HG02981 (cell line): ENCODE results near the gene ANK2.
"Not testable (repeated sequence)": the region's sequence is repeated elsewhere in the genome, so short reads cannot be mapped to it uniquely, and the experiment has no call there.

Source experiments
- ATAC-seq: cut with Tn5 transposase; IDR thresholded peaks from one replicate; pipeline ENCODE4 v1.9.1; 2021; ENCODE audit warnings: mild to moderate bottlenecking, moderate library complexity; ENCODE audit not compliant: unreplicated experiment

The ANK2 gene

GRCh38 chr4:113183032-113183605, 133.7 kb downstream of the ANK2 start:
- ATAC-seq = no peak

DNA sequence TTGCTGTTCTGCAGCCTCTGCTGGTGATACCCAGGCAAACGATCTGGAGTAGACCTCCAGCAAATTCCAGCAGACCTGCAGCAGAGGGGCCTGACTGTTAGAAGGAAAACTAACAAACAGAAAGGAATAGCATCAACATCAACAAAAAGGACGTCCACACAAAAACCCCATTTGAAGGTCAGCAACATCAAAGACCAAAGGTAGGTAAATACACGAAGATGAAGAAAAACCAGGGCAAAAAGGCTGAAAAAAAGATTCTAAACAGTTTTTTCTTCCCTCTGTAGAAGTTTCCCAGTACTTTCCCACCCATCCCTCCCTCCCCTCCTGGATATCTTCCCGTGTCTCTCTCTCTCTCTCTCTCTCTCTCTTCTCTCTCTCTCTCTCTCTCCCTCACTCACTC, 136.8 kb downstream of the ANK2 start:
- ATAC-seq = not testable (repeated sequence)

DNA sequence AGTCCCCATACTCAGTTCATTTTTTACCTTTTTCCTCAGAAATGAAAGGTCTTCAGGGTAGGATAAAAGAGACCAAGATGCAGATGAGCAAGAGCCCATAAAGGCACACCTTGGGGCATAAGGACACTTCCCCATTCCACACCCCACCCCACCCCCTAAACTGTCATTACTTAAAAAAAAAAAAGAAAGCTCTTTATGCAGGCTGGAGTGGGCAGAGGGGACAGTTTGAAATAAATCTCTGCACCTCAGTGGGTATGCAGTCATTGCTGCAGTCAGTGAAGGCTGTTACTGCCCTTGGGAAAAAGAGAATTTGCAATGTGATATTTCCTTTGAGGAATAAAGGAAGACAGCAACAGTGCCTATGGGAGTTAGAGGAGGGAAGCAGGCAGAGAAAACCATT, 137.5 kb downstream of the ANK2 start:
- ATAC-seq = no peak

DNA sequence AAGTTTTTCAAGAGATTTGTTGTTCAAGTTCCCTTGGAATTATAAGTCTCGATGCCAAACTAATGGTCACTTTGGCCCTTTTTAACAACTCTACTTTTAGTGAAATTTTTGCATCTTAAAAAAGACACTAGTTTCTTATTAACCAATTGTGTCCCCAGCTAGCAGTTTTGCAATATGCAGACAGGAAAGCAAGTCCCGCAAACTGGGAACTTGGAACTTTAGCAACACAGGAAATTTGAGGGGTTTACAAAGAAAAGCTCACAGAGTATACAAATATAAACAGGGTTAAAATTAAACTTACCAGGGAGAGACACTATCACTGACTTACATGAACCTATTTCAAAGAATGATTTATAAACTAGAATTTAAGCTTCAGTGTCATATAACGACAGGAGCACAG, 137.9 kb downstream of the ANK2 start:
- no peak for ATAC-seq

DNA sequence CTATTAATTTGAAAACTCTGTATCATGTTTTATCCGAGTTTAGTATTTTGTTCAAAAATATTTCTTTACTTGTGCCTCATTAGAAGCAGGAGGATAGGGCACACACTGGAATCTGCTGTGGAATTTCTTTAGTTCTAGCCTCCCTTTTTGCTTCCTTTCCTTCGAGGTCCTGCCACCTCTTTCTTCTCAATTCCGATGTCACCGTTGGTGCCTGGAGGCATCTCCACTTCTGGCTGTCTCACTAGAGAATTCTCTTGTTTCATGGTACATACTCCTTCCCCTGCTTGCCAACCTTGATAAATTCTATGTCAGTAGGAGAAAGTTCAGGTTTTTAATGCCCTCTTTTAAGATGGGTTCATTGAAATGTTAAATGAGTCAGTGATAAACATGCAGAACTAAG, 140.1 kb downstream of the ANK2 start:
- ATAC-seq = no peak

DNA sequence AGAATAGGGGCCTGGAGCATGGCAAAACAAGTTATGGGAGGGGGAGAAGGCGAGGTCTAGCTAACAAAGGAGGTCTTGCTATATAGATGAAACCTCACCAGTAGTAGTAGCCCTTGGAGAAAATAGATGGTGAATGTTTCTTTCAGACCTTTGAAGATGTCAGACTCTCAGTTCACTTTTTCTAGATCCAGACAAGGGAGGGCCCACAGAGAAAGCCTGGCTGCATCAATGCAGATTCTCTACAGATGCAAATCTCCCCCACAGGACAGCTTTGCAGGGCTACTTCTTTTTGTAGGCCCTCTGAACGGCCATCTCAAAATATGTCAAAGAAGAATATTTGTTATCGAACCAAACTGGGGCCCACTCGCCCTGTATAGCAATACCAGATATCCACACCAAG, 159.7 kb downstream of the ANK2 start:
- no peak for ATAC-seq

DNA sequence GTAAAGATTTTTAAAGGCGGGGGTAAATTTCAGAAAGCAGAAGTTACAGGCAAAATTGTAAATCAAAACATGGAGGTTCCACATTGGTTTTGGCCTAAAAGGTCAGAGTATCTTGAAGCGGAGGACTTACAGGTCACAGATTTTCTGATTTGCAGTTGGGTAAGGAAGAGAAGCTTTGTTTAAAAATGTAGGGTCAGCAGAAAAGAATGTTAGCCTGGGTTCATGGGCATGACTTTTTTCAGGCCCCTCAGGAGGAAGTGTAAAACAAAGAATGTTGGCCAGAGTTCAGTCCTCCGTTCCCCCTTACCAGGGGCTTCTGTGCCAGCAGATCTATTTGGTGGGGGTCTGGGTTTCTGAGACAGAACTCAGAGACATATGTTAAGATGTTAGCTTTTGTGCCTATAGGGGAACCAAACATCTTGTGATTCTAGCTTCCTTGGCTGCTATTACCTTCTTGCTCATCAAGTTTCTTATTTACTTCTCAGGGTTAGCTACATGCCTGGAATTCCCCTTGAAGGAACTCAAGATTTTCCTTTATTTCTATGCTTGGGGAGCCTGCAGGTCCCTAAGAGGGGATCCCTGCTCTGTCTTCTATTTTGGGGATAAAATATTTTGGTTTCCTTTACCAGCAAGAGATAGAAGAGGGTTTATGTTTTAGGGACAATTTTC, 160.3 kb downstream of the ANK2 start:
- ATAC-seq = no peak

DNA sequence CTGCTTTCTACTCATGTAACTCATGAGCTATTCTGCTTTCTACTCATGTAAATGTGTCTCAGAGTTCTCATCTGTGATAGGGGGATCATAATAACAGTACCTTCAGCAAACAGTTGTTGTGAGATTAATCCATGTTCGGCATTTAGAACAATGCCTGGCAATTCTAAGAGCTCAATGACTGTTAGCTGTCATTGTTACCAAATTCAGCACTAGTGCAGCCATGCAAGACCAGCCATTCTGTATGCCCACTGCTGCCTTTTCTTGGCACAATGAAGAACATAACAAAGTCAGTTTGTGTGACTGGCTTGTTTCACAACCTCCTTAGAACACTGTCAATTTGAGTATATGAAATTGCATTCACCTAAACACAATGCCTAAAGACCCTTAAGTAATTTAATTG, 163.2 kb downstream of the ANK2 start:
- no peak for ATAC-seq

GRCh38 chr4:113221990-113222389, 172.5 kb downstream of the ANK2 start:
- no peak for ATAC-seq

DNA sequence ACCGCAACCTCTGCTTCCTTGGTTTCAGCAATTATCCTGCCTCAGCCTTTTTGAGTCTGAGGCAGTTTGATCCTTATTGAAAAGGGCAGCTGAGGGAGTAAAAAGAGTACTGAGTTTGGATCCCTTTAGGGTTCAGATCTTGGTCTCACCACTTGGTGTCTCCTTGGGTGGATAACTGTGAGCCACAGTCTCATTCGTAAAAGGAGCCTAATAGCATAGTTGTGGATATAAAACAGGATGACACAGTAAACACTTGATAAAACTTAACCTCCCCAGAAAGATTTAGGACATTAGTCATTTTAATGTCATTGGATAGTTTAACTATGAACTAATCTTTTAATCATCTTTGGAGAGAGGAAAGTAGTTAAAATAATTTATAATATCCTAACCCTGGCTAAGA, 173.0 kb downstream of the ANK2 start:
- no peak for ATAC-seq

DNA sequence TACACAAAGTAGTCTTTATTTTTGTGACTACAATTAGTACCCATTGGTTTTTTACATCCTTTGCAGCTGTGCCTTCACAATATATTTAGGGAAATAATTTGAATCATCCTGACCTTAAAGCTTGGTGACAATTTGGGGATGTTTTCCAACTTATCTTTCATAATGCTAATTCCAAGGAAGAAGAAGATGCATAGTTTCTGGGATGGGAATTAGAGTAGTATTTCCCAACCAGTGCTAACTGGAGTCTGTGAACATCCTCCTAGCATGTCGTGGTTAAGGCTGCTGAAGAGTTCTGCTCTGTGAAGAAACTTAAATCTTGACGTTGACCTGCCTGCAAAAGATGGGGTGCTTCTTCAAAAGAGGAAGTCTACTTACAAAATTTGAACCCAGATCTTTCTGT, 173.5 kb downstream of the ANK2 start:
- ATAC-seq = no peak

- ATAC-seq = no peak
Observed at GRCh38 chr4:113232194-113232593, 182.7 kb downstream of the ANK2 start.

- ATAC-seq = no peak
Observed at GRCh38 chr4:113236916-113237315, 187.5 kb downstream of the ANK2 start.

- ATAC-seq = no peak
Observed at GRCh38 chr4:113243312-113243711, 193.9 kb downstream of the ANK2 start.

GRCh38 chr4:113244747-113245146, 195.3 kb downstream of the ANK2 start:
- ATAC-seq = not testable (repeated sequence)

GRCh38 chr4:113248320-113248719, 198.9 kb downstream of the ANK2 start:
- no peak for ATAC-seq

DNA sequence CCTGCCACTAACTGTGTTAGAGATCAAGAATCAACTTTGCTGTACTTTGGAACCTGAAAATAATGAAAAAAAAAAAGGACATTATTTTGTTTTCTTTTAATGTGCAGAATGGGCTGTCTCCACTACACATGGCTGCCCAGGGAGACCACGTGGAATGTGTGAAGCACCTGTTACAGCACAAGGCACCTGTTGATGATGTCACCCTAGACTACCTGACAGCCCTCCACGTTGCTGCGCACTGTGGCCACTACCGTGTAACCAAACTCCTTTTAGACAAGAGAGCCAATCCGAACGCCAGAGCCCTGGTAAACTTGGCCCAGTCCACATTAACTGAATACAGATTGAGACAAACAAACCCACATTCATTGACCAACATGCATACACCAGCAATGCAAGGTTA, 206.2 kb downstream of the ANK2 start:
- ATAC-seq = no peak

GRCh38 chr4:113256946-113257345, 207.5 kb downstream of the ANK2 start:
- ATAC-seq = no peak

GRCh38 chr4:113260688-113261087, 211.2 kb downstream of the ANK2 start:
- ATAC-seq = no peak

GRCh38 chr4:113263274-113263673, 213.8 kb downstream of the ANK2 start:
- ATAC-seq = no peak

DNA sequence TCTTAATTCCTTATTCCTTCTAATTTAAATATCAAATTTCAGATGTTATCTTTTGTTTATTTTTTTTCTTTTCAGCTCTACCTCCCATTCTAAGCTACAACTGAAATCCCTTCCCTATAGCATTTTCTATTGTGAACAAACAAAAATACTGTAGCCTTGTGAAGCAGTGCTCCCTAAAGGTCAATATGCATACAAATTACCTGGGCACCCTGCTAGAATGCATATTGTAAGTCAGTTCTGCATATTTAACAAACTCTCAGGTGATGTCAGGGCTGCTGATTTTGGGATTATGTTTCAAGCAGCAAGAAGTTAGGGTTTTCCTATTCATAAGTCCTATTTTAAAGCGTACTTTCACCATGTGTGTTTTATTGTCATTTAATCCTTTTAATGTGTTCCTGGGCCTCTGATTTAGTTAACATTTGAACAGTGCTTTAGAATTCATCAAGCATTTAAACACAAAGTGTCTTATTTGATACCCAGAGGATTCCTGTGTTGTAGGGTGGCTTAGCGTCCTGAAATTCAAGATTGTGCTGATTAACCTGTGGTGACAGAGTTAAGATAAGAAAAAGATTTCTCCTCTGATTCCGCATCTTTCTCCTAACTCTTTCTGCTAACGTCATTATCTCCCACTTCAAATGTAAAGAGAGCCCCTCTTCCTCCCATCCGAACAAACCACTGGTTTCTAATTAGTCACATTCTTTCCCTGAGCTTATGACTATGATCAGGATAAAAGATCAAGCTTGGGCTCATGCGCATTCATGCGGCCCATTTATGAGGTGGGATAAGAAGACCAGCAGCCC, 221.3 kb downstream of the ANK2 start:
- ATAC-seq = no peak

GRCh38 chr4:113272523-113272922, 223.1 kb downstream of the ANK2 start:
- no peak for ATAC-seq
